NCI-H2081 (cell line): ENCODE results near the gene MVB12A.

Experiments
- DNase-seq, 2 experiments: peaks; one replicate each; lab custom pipeline; 2025; lab: John Stamatoyannopoulos, UW

Gene MVB12A

DNA sequence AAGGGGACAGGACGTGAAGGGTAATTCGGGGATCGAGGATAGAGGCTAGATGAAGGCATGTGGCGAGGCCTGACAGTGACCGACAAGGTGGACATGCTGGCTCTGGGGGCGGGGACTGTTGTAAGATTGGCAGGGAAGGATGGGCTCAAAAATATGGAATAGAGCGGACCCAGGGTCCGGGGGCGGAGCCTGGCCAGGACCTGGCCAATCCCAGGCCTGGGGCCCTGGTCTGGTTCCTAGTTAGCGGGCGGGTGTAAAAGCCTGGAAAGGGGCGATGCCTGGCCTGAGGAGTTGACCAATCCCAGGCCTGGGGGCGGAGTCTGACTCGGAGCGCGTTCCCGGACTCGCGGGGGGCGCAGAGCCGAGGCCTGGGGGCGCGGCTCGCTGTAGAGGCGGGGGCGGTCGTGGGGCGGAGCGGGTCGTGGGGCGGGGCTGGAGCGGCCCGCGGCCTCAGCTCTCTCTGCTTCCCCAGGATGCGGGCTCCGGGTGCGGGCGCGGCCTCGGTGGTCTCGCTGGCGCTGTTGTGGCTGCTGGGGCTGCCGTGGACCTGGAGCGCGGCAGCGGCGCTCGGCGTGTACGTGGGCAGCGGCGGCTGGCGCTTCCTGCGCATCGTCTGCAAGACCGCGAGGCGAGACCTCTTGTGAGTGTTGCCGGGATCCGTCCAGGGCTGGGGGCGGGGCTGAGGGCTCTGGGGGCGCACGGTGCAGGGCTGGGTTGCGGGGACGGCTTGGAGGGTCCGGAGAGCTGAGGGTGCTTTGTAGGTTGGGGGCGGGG, 50.4 kb downstream of the MVB12A start, which contains the start of gene SLC27A1:
SLC27A1 (plus strand) TSS at position 457 of the 774 bp plus-strand sequence; CDS start at position 474, 17 bp downstream.
- peak; percentile 97 for DNase-seq

DNA sequence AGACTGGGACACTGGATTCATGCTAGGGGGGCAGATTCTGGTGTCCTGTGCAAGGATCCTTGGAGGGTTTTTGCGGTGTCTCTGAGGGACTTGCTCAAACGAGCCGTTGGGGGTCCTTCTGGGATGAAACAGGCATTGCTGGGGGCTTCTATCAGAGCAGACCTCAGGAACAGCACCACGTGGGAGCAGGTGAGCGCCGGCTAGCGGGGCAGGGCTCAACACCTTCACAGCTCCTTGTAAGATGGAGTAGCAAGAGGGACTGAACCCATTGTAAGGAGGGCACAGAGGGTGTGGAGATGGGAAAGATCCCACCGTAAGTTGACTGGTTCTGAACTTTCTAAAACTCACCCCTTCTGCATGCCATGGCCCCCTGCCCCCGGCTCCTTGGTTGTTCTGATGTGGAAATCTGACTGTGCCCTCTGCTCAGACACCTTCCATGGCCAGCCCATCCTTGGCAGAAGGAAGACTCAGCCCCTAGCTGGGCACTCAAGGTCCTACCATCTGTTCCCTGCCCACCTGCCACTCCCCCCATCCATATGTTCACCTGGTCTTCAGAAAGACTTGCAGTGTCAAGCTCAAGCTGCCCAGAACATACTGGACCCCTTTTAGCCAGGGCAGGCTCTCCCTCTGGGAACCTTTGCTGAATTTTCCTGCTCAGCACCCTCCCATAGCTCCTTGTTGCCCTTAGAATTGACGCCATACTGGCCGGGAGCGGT, 51.7 kb downstream of the MVB12A start:
- no peak for DNase-seq

DNA sequence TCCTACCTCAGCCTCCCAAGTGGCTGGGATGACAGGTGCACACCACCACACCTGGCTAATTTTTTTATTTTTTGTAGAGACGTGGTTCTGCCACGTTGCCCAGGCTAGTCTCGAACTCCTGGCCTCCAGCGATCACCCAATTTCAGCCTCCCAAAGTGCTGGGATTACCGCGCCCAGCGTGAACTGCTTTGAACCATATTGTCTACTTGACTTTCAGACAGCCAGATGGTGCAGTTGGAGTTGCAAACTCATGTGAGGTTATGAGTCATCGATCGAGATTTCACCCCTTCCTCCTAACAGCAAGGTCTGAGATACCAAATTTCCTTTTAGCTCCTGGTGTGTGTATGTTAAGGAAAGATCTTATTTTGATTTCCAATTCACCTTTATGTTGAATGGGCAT, 53.2 kb downstream of the MVB12A start:
- DNase-seq = no peak
